Measurements from ENCODE around the gene ELMO1. TPM values are rescaled to one million over a fixed set of nuclear protein-coding genes. Genes with fewer than 3 reads are reported as not detected.

ELMO1 gene
- total and polyA plus RNA-seq, 10 of the 15 experiments (the other 5 are each of a cell fraction or from before 2014, with no cell fraction given): 22.6 to 85.9 (median 56.6) TPM

DNA sequence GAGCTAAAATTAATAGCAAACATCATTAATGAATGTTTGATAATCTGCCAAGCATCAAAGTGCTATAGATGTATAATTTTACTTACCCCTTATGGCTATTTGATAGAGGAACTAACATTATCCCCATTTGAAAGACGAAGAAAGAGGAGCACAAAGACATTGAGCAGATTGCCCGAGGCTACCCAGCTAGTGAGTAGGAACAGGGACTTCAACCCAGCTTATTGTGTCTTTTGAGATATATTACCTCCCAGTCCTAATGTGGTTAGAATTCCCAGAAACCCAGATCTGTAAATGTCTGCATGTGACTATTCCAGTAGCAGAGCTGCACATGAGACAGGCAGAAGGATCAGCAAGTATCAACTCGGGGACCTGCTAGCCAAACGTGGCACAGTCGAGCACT, 564.3 kb downstream of the ELMO1 start:
- Histone ChIP-seq H3K4me3 (no peak overlapping the region), H2AFZ (ENCODE audit: control insufficient read depth, low read depth, low read length) (no peak overlapping the region), H4K20me1 (ENCODE audit: control insufficient read depth, insufficient read depth) (no peaks in the 10 kb centered on the region), H3K9ac (ENCODE audit: control insufficient read depth, insufficient read depth, low read length) (no peak overlapping the region), H3K36me3 (ENCODE audit: control insufficient read depth in 2 of 2, insufficient read depth in 2 of 2, low read length in 1 of 2) (peaks cover 6 to 18% of the 10 kb centered on the region in 2 experiments), H3K4me1 (ENCODE audit: control insufficient read depth, insufficient read depth, low read length) (no peaks in the 10 kb centered on the region), H3K79me2 (ENCODE audit: control insufficient read depth, insufficient read depth, low read length) (no peaks in the 10 kb centered on the region; the same call in 1 of the 2 replicates), H3K9me3 (replicated peaks; ENCODE audit: control insufficient read depth, insufficient read depth, low read length) (no peaks in the 10 kb centered on the region), H3K27ac (ENCODE audit: control insufficient read depth, insufficient read depth) (no peak overlapping the region), H3K4me2 (ENCODE audit: control insufficient read depth, insufficient read depth) (no peak overlapping the region), H3K27me3 (replicated peaks in 1 of 2; ENCODE audit: control insufficient read depth in 2 of 2, insufficient read depth in 2 of 2, low read length in 1 of 2) (no peaks in the 10 kb centered on the region)
- ChIA-PET CTCF (interaction anchor here (1.3 kb wide), 3 partner anchors 102 to 298 kb away, joined by 3 to 4 read pairs (median 3); no protein-coding TSS in a partner anchor), RAD21 (ENCODE audit: unreplicated experiment) (interaction anchor here (1.8 kb wide), 1 partner anchor 298 kb away, joined by 6 read pairs; no protein-coding TSS in a partner anchor), POLR2A (no interaction called here), SMC1A (ENCODE audit: uncharacterized antibody, unreplicated experiment) (no interaction called here)
- in situ Hi-C loops (cut with MboI): no loop called here
- TF ChIP-seq CBX3 (IDR thresholded peaks at IDR 0.05; ENCODE audit: borderline replicate concordance, low read depth) (no peak), SMAD1 (IDR thresholded peaks at IDR 0.05; ENCODE audit: low read depth, partially characterized antibody) (no peak), ZNF217 (IDR thresholded peaks at IDR 0.05) (no peak), CBX5 (IDR thresholded peaks at IDR 0.05; ENCODE audit: low read depth) (no peak), LARP7 (IDR thresholded peaks at IDR 0.05) (no peak), MTA2 (IDR thresholded peaks at IDR 0.05; ENCODE audit: low read depth) (no peak), ATF7 (IDR thresholded peaks at IDR 0.05; ENCODE audit: low read depth) (no peak), CHD4 (IDR thresholded peaks at IDR 0.05) (no peak), POLR2AphosphoS2 (IDR thresholded peaks at IDR 0.05; ENCODE audit: low read depth, low read length) (no peak)
- TF ChIP-seq, protein P1, sequence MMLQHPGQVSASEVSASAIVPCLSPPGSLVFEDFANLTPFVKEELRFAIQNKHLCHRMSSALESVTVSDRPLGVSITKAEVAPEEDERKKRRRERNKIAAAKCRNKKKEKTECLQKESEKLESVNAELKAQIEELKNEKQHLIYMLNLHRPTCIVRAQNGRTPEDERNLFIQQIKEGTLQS (IDR thresholded peaks at IDR 0.05; ENCODE audit: borderline replicate concordance, extremely low read depth, low read depth, low read length): no peak
- TF ChIP-seq, protein P2, sequence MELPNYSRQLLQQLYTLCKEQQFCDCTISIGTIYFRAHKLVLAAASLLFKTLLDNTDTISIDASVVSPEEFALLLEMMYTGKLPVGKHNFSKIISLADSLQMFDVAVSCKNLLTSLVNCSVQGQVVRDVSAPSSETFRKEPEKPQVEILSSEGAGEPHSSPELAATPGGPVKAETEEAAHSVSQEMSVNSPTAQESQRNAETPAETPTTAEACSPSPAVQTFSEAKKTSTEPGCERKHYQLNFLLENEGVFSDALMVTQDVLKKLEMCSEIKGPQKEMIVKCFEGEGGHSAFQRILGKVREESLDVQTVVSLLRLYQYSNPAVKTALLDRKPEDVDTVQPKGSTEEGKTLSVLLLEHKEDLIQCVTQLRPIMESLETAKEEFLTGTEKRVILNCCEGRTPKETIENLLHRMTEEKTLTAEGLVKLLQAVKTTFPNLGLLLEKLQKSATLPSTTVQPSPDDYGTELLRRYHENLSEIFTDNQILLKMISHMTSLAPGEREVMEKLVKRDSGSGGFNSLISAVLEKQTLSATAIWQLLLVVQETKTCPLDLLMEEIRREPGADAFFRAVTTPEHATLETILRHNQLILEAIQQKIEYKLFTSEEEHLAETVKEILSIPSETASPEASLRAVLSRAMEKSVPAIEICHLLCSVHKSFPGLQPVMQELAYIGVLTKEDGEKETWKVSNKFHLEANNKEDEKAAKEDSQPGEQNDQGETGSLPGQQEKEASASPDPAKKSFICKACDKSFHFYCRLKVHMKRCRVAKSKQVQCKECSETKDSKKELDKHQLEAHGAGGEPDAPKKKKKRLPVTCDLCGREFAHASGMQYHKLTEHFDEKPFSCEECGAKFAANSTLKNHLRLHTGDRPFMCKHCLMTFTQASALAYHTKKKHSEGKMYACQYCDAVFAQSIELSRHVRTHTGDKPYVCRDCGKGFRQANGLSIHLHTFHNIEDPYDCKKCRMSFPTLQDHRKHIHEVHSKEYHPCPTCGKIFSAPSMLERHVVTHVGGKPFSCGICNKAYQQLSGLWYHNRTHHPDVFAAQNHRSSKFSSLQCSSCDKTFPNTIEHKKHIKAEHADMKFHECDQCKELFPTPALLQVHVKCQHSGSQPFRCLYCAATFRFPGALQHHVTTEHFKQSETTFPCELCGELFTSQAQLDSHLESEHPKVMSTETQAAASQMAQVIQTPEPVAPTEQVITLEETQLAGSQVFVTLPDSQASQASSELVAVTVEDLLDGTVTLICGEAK (IDR thresholded peaks at IDR 0.05; ENCODE audit: borderline replicate concordance): no peak
- TF ChIP-seq, protein P3, sequence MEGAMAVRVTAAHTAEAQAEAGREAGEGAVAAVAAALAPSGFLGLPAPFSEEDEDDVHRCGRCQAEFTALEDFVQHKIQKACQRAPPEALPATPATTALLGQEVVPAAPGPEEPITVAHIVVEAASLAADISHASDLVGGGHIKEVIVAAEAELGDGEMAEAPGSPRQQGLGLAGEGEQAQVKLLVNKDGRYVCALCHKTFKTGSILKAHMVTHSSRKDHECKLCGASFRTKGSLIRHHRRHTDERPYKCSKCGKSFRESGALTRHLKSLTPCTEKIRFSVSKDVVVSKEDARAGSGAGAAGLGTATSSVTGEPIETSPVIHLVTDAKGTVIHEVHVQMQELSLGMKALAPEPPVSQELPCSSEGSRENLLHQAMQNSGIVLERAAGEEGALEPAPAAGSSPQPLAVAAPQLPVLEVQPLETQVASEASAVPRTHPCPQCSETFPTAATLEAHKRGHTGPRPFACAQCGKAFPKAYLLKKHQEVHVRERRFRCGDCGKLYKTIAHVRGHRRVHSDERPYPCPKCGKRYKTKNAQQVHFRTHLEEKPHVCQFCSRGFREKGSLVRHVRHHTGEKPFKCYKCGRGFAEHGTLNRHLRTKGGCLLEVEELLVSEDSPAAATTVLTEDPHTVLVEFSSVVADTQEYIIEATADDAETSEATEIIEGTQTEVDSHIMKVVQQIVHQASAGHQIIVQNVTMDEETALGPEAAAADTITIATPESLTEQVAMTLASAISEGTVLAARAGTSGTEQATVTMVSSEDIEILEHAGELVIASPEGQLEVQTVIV (IDR thresholded peaks at IDR 0.05; ENCODE audit: borderline replicate concordance, partially characterized antibody): no peak
- intact Hi-C loops (cut with micrococcal nuclease; ENCODE audit: unreplicated experiment): loop anchor here (10.0 kb wide), 1 partner anchor 300 kb away; no protein-coding TSS in a partner anchor
- ATAC-seq: no peak
- 91% methylated on average over 5 of the region's 5 CpGs for WGBS (ENCODE audit: insufficient coverage, insufficient replicate concordance, low lambda C conversion rate, missing lambda C conversion rate)
- no peak for FAIRE-seq
- DNase-seq (ENCODE audit: low read depth, low spot score): no peak
- BruUV-seq (replicated peaks): no TSS peak

Measured in GM12878 (cell line).